Rectal smooth muscle tissue (tissue), 1 donor: ENCODE data around the gene HNRNPCL2.
"Not testable (repeated sequence)": the region's sequence is repeated elsewhere in the genome, so short reads cannot be mapped to it uniquely, and the experiment has no call there.

Experiments
- H3K27ac ChIP-seq: one replicate; pipeline ENCODE4 v1.7.0; 2013; ENCODE audit warnings: low read depth, low read length, inconsistent platforms
- H3K27me3 ChIP-seq: one replicate; pipeline ENCODE4 v1.7.0; 2013; ENCODE audit warnings: low read length; ENCODE audit not compliant: control insufficient read depth, insufficient read depth
- H3K36me3 ChIP-seq: one replicate; pipeline ENCODE4 v1.7.0; 2013; ENCODE audit warnings: low read length; ENCODE audit not compliant: control insufficient read depth, insufficient read depth
- H3K4me1 ChIP-seq: one replicate; pipeline ENCODE4 v1.7.0; 2013; ENCODE audit warnings: low read length; ENCODE audit not compliant: control insufficient read depth, insufficient read depth
- H3K4me3 ChIP-seq: one replicate; pipeline ENCODE4 v1.7.0; 2013; ENCODE audit warnings: low read length
- H3K9ac ChIP-seq: one replicate; pipeline ENCODE4 v1.7.0; 2013; ENCODE audit warnings: low read length

Gene HNRNPCL2

DNA sequence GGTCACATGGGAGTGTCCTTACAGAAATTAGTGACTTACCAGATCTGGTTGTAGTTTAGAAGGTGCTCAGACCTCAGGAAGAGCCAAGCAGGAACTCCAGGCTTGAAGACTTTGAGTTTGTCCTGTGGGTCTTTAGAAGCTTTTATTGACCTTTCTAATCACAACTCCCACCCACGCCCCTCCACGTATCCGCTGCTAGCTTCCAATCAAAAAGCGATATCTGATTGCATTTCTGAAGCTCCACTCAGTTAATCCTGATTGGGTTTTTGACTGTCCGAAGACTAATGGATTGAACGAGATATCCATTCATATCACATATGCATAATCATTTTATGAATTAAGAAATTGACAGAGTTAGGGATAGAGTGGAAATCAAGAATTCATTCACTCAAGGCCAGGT is at the start of gene HNRNPCL2:
Gene HNRNPCL2, minus strand, starts transcription at position 101 of the 400 bp plus-strand sequence. CDS start 454 bp downstream, outside the sequence.
- H3K27ac ChIP-seq, H3K27me3 ChIP-seq, H3K4me1 ChIP-seq, H3K36me3 ChIP-seq, H3K4me3 ChIP-seq, H3K9ac ChIP-seq: not testable (repeated sequence)

DNA sequence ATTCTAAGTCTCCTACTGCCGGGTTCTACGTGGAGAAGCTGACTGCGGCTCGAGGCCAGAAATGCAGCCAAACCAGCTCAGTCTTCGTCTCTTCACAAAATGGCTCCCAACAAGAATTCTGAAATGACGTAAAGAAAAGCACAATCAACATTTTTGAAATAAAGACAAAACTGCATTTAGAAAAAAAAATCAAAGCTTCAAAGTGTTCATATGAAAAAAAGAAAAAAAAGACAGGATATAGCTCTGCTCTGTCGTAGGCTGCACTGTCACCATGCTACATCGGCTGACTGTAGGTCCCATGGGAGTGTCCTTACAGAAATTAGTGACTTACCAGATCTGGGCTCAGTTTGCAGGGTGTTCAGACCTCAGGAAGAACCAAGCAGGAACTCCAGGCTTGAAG is 48.9 kb upstream of the HNRNPCL2 start, which contains the start of gene HNRNPCL4:
Gene HNRNPCL4, minus strand, starts transcription at position 101 of the 400 bp plus-strand sequence. CDS start 164 bp downstream, outside the sequence.
- not testable (repeated sequence) for H3K4me1 ChIP-seq, H3K9ac ChIP-seq, H3K27ac ChIP-seq, H3K4me3 ChIP-seq, H3K27me3 ChIP-seq, H3K36me3 ChIP-seq

DNA sequence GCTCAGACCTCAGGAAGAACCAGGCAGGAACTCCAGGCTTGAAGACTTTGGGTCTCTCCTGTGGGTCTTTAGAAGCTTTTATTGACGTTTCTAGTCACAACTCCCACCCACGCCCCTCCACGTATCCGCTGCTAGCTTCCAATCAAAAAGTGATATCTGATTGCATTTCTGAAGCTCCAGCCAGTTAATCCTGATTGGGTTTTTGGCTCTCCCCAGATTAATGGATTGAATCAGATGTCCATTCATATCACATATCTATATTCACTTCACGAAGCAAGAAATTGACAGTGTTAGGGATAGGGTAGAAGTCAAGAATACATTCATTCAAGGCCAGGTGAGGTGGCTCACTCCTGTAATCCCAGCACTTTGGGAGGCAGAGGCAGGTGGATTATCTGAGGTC is 39.3 kb upstream of the HNRNPCL2 start, which contains the start of gene PRAMEF26:
Gene PRAMEF26, minus strand, starts transcription at position 101 of the 400 bp plus-strand sequence. CDS start 2,914 bp downstream, outside the sequence.
- not testable (repeated sequence) for H3K36me3 ChIP-seq, H3K4me1 ChIP-seq, H3K9ac ChIP-seq, H3K27me3 ChIP-seq, H3K27ac ChIP-seq, H3K4me3 ChIP-seq

DNA sequence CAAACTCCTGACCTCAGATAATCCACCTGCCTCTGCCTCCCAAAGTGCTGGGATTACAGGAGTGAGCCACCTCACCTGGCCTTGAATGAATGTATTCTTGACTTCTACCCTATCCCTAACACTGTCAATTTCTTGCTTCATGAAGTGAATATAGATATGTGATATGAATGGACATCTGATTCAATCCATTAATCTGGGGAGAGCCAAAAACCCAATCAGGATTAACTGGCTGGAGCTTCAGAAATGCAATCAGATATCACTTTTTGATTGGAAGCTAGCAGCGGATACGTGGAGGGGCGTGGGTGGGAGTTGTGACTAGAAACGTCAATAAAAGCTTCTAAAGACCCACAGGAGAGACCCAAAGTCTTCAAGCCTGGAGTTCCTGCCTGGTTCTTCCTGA is 46.2 kb downstream of the HNRNPCL2 start, which contains the start of gene PRAMEF25:
Gene PRAMEF25, plus strand, starts transcription at position 301 of the 400 bp plus-strand sequence. CDS start 2,920 bp downstream, outside the sequence.
- H3K27me3 ChIP-seq, H3K4me3 ChIP-seq, H3K36me3 ChIP-seq, H3K4me1 ChIP-seq, H3K9ac ChIP-seq, H3K27ac ChIP-seq: not testable (repeated sequence)
